Urothelium cell line (cell line): ENCODE data around the gene RHOBTB1.
A peak's percentile ranks its signal among the peaks of the same experiment; 100 is the strongest.
"Not testable (repeated sequence)": the region's sequence is repeated elsewhere in the genome, so short reads cannot be mapped to it uniquely, and the experiment has no call there.

ENCODE experiments used
- DNase-seq: peaks from one replicate; pipeline ENCODE4 v3.0.0; 2011; ENCODE audit warnings: low spot score, mixed read lengths
- FAIRE-seq: peaks from 2 replicates; lab custom pipeline; 2011; peaks lifted over from hg19 to GRCh38; lab: Jason Lieb, UNC

RHOBTB1 gene

DNA sequence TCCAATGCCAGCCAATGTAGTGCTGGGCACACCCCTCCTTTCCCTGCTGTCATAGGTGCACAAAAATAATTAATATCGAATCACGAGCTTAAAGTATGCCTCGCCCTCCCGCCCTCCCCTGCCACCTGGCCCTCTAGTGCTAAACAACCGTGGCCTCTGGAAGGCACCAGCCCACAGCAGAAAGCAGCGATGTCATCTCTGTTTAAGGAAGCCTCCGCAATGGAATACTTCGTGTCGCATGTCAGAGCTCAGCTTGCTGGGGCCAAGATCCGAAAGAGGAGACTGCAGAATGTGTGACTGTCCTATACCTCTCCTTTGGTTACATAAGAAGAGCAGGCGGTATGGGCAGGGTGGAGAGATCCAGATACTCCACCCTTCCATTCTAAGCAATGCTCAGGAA, 71.5 kb downstream of the RHOBTB1 start:
- DNase-seq (no peak), FAIRE-seq (no peak)

DNA sequence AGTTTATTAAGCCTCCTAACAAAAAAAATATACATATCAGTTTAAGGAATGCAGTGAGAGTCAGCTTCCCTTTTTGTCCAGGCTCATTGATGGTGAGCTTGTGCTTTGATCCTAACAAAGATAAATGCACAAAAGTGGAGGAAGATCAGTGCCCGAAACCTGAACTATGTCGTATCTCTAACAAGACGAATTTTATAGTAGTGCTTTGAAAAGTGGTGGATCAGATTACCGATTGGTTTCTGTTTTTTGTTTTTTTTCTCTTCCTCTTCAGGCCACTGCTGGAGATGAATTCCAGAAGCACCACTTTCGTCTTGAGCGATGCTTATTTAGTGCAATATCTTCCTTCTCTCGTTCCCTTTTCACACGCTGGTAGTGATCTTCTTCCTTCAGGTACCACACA, 72.8 kb downstream of the RHOBTB1 start:
- FAIRE-seq (no peak), DNase-seq (no peak)

DNA sequence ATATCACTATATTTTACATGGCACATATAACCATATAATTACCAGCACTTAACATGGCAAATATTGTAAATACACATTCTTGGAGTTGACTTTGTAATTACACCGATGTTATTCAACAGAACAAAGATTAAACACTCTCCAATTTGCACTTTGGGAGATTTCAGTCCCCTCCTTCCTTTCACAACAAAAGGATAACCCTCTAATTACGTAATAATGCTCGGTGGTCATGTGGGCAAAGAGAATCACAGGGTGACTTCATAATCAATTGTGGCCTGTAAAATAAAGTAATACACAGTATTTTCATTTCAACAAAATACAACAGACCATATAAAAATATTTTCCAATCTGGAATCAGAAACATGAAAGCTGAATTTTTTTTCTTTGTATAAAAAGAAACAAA, 73.2 kb downstream of the RHOBTB1 start:
- no peak for FAIRE-seq
- DNase-seq = no peak

DNA sequence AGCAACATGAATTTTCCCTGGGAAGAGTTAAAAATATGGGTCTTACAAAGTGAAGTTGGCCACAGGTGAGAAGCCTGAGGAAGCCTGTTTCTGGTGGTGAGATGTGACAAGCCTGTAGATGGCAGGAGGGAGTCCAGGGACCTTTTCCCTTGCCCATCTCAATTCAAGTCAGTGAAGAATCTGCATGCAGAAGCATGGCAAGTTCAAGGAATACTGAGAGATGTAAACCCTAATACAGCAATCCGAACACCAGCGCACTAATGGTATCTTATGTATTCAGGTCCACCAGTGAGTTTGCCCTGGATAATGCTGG, 73.6 kb downstream of the RHOBTB1 start:
- FAIRE-seq (no peak), DNase-seq (no peak)

DNA sequence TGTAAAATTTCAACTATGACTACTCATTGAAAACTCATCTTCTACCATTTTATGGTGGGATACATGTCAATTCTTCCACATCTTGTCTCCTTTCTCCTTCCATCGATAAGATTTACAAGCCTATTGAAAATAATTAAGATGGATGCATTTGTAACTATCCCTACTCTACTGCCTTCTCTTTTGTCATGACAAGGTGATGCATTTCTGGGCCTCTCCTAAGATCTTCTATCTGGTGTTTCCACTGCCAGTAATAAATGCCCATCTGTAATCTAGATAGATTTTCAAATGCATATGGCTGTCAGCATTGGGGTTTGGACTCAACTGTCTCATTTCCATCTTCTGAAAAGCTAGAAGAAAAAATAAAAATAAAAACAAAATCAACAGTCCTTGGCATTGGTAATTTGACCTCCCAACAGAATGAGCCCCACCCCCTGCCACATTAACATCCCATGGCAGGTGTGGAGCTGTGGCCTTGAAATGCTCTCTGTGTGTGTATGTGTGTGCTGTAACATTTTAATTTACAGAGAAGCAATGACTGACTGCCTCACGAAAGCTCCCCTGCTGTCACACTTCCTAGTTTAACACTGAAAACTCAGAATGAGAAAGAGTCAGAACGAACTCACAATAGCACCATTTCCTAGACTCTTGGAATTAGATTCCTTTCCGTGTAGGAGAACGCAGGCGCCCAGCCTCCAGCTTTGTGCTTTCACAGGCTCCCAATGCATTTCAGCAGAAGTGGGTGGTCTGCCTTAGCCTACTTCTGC, 74.2 kb downstream of the RHOBTB1 start:
- no peak for FAIRE-seq
- no peak for DNase-seq

DNA sequence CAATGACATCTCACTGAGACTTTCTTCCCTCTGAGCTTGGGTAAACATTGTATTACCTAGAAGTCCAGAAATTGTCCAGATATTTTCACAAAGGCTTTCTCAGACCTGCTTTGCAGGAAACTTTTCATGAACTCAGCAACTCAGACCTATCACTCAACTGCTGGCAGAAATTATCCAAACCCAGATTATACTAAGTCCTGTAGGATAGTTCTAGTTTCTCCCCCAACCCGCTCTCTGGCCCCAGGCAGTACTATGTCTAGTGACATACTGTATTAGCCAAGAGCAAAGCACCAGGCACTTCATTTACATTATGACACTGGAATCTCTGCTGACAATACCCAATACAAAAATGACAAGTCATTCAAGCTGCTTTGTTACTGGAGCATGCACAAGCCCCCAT, 75.0 kb downstream of the RHOBTB1 start:
- FAIRE-seq = no peak
- no peak for DNase-seq

DNA sequence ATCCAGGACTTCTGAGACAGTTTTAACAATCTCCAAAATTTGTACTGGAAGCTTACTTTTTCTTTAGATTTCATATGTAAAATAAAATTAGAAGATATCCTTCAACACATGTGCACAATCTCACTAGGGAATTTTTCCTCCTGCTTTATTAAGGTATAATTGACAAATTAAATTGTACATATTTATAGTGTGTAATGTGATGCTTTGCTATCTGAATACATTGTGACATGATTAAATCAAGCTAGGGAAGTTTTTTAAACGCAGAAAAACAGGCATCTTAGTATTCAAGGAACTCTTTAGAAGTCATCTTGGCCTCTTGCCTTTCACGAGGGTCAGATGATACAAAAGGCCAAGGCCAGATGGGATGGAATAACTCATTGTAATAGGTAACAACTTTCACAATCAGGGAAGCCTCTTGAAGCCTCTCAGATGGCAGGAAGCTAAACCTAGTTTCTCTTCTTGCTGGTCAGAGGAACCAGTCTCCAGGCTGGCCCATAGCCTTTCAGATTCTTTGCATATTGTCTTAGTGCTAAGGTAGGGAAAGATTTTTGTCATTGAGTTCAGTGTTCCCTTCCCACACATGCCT, 78.7 kb downstream of the RHOBTB1 start:
- no peak for DNase-seq
- no peak for FAIRE-seq

DNA sequence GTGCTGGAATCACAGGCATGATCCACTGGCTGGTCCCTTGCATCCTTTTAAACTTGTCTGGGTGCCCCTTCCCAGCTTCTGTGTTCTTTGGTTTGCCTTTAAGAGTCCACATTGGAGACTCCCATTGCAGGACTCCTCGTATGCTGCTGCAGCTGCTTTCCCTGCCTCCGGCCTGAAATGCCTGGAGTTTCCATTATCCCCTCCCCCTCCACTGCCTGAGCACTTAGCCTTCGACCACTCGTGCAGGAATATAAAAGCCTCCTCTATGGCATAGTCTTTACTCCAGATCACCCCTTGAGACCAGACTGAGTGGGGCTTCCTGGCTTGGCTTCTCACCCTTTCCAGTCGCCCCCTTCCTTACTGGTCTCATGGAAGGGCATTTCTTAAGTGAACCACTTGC, 80.2 kb downstream of the RHOBTB1 start:
- DNase-seq (no peak), FAIRE-seq (no peak)

DNA sequence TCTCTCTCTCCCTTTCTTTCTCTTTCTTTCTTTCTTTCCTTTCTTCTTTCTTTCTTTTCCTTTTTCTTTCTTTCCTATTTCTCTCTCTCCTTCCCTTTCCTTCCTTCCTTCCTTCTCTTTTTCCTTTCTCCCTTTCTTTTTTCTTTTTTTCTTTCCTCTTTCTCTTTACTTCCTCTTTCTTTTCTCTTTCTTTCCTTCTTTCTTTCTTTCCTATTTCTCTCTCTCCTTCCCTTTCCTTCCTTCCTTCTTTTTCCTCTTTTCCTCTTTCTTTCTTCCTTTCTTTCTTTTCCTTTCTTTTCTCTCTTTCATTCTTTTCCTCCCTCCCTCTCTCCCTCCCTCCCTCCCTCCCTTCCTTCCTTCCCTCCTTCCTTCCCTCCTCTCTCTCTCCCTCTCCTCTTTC, 81.5 kb downstream of the RHOBTB1 start:
- DNase-seq (no peak), FAIRE-seq (no peak)

DNA sequence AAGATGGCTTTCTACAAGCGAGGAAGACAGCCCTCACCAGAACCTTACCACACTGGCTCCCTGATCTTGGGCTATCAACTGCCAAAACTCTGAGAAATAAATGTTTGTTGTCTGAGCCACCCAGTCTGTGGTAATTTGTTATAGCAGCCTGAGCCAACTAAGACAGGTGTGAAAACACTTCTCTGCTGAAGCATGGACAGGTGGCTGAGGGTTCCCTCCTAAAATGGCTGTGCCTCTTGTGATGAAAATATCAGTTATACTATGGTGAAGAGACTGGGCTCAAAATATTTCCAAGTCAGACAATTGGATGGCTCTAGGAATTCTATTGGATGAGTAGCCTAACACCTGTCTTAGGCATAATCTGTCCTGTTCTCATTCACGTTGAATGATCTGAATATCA, 87.6 kb downstream of the RHOBTB1 start:
- DNase-seq (no peak), FAIRE-seq (no peak)

DNA sequence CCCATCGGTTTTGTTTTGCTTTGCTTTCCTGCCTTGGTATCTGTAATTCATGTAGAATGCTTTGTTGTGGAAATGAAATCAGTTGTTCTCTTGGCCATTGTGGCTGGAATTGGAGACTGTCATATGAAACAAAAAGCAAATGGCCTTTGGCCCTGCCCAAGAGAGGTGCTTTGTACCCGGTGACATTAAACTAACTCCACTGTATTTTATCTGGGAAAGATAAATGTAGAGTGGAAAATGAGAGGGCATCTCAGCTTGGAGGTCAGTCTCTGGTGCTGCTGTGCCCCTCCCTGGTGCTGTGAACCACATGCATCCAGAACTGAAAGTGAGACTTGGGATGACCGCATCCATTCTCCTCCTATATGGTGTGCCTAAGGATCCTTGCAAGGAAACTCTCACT, 90.3 kb downstream of the RHOBTB1 start:
- FAIRE-seq (no peak), DNase-seq (no peak)

DNA sequence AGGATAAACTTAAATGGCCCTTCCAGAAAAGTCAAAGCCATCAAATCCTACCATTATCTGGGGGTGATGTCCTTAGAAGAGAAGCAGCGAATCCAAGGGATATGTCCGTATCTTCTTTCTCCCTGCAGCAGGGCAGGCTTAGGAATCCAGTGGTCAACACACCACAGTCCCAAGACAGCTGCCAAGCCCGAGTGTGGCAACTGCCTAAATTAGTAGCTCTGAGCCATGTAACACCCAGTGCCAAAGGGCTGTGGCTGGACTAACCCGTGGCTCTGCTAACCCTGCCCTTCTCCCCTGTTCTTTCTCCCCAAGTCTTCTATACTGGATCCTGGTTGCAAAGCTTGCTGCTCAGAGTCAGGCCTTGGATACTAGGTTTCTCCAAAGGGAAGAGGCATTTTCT, 90.9 kb downstream of the RHOBTB1 start:
- DNase-seq (no peak), FAIRE-seq (no peak)

DNA sequence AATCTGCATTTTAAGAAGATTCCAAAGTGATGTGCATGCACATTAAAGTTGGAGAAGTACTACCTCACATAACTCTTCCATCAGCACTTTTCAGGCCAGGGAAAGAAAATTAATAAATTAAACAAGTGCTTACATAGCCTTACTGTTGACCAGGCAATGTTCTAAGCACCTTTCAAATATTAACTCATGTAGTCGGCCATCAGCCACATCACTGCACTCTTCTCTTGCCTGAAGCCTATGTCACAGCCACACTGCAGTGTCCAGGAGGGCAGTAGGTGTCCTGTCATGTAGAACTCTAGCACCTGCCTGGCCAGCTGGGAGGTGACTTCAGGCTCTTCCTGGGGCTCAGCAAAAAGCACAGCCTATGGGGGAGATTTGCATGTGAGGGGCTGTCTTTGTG, 94.2 kb downstream of the RHOBTB1 start:
- DNase-seq (no peak), FAIRE-seq (no peak)

DNA sequence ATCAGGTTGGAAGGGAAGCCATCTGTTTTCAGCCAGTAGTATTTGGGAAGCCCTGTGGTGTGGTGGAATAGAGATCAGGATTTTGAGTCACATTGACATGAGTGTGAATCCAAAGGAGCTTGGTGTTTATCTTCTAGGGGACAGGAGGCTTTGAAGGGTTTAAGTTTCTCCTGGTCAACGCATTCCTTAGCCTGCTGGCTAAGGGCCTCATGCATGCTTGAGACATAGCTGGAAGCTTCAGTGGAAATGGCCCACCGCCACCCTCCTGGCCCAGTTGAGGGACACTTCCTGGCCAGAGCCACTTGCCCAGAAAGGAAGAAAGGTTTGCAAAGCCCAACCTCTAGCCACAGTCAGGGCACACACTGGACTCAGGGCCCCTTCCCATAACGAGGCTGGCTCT, 94.8 kb downstream of the RHOBTB1 start:
- no peak for FAIRE-seq
- DNase-seq = no peak

DNA sequence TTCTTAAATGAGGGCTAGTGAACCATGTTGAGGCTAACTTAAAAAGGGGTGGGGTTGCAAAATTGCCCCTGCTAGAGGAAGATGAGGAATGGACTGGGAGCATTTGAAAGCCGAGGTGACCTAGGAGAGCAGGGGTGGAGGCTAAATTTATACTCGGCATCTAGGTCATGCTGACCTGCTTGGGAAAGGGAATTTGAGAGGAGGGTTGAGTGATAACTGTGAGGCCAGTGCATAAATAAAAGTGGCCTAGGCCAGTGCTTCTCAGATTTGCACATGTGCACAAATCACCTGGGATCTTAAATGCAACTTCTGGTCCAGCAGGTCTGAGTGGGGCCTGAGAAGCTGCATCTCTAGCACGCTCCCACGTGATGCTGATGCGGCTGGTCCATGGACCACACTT, 95.3 kb downstream of the RHOBTB1 start:
- FAIRE-seq = no peak

DNA sequence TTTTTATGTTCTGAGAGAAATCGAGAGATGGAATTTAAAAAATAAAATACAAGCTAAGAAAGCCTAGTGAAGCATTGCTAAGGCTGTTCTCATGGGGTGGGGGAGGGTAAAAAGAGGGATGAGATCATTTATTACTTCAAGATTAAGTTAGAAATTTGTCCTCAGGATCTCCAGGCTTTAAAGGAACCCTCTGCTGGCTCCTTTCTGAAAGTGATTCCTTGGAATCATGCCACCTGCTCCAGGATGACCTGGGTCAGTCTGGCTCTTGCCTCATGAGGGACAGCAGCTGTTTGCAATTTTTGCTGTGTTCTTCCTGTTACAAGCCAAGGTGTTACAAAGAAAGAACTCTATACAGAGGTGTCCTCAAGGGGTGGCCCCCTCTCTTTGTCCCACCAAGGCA, 95.9 kb downstream of the RHOBTB1 start:
- no peak for DNase-seq

More for the DNA sequence above, 95.3 kb downstream of the RHOBTB1 start:
- DNase-seq = no peak

DNA sequence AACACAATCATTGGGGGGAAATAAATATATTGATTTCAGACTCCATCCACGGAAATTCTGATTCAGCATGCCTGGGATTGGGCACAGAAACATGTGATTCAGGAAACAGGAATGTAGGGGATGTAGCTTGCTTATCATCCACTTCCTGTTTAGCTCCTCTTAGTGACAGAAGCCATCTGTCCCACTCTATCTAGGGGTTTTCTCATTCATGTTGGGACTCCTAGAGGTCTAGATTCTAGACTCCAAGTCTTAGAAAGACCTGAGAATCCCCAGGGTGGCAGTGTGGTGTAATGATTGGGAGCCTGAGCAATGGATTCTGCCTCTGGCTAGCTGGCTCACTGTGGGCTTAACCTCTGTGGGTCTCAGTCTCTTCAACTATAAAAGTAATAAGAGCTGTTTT, 97.8 kb downstream of the RHOBTB1 start:
- DNase-seq = peak; percentile 54
- no peak for FAIRE-seq

More for the DNA sequence above, 95.9 kb downstream of the RHOBTB1 start:
- FAIRE-seq = no peak

DNA sequence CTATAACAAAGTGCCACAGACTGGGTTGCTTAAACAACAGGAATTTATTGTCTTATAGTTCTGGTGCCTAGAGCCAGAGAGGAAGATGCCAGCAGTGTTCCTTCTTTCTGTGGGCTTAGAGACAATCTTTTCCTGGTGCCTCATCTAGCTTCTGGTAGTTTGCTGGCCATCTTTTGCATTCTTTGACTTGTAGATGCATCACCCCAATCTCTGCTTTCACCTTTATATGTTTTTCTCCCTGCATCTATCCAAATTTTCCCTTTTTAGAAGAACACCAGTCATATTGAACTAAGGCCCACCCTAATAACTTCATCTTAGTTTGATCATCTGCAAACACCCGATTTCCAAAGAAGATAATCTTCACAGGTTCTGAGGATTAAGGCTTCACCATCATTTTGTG, 98.9 kb downstream of the RHOBTB1 start:
- FAIRE-seq (no peak), DNase-seq (no peak)

DNA sequence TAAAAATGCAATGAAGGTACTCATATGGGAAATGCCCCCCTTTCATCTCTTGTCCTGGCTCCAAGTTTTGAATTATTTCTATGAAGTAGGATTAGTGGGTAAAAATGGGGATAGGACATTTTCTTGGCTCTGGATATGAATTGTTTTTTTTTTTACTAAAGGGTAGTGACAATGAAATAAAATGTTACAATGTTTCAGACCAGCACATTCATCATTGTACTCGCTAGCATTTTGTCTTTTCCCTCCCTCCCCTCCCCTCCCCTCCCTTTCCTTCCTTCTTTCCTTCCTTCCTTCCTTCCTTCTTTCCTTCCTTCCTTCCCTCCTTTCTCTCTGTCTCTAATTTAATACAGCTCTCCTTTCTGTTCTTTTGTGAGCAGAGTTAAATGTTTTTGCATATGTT, 101.3 kb downstream of the RHOBTB1 start:
- no peak for DNase-seq
- FAIRE-seq = no peak

DNA sequence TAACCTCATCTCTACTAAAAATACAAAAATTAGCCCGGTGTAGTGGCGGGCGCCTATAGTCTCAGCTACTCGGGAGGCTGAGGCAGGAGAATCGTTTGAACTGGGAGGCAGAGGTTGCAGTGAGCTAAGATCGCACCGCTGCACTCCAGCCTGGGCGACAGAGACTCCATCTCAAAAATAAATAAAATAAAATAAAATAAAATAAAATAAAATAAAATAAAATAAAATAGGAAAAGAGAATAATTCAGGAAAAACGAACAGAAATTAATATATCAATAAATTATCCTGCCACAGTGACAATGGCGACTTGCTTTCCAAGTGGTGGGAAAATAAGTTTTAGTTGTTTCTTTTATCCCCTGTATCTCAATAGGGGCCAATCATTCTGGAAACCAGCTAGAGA, 102.8 kb downstream of the RHOBTB1 start:
- not testable (repeated sequence) for FAIRE-seq, DNase-seq

DNA sequence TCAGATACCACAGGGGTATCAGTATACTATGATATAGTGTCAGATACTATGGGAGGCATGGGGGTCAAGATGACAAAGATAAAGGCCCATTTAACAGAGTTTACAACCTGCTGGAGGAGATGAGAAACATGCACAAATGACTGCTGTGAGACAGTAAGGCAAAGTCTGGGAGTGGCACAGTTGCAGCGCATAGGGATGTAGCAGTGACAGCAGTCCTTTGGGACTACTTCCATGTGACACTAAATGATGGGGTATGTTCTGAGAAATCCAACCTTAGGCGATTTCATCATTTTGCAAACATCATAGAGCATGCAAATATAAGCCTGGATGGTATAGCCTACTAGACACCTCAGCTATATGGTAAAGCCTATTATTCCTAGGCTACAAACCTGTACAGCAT, 108.9 kb downstream of the RHOBTB1 start:
- DNase-seq (no peak), FAIRE-seq (no peak)

DNA sequence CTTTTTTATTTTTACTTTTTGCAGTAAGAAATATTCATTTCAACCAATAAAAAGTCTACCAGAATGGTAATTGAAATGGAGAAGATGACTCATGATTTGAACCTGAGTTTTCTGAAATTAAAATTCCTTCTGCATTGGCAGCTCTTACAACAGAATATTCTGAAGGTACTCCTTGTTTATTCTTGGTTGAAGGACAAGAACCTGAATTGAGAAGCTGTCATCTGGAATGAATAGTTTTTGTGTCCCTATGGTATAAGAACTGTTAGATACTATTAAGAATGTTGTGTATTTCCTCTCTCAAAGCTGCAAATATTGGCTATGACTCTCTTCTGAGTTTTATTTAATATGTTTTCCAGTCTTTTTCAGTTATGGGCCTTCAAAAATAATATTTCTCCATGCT, 109.6 kb downstream of the RHOBTB1 start:
- FAIRE-seq = no peak
- DNase-seq = no peak

DNA sequence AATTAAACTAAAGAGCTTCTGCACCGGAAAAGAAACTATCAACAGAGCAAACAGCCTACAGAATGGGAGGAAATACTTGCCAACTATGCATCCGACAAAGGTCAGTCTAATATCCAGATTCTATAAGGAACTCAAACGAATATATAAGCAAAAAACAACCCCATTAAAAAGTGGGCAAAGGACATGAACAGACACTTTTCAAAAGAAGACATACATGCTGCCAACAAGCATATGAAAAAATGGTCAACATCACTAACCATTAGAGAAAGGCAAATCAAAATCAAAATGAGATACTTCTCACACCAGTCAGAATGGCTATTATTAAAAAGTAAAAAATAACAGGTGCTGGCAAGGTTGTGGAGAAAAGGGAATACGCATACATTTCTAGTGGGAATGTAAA, 111.8 kb downstream of the RHOBTB1 start:
- not testable (repeated sequence) for FAIRE-seq, DNase-seq
